ENCODE results near the gene OR6C6.

GRCh38 chr12:55258303-55258702 lies 38.1 kb downstream of the OR6C6 start:
- TF ChIP-seq CTCF (IDR thresholded peaks at IDR 0.05 in 8 of 11, conservative IDR thresholded peaks at IDR 0.05 in 3 of 11), result no peak
- no peak for TF ChIP-seq POLR2A (IDR thresholded peaks at IDR 0.05)
